ENCODE data around the gene CEACAM8.

DNA sequence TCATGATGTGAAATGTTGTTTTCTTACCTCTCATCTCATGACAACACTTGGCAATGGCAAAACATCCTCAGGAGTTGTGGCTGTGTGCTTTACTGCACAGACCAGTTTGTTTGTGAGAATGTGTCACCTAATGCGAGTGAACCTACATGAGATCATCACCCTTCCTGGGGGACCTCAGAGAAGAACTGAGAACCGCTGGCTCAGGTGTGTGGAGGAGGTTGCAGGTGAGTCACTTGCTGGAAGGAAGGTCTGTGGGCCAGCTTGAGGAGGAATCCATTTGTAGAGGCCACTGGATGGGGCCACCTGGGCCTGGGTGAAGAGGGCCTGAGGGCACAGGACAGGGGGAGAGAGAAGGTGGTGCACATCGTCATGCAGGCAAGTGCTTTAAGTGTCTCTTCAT lies 63.4 kb downstream of the CEACAM8 start:
- TF ChIP-seq, protein P1, sequence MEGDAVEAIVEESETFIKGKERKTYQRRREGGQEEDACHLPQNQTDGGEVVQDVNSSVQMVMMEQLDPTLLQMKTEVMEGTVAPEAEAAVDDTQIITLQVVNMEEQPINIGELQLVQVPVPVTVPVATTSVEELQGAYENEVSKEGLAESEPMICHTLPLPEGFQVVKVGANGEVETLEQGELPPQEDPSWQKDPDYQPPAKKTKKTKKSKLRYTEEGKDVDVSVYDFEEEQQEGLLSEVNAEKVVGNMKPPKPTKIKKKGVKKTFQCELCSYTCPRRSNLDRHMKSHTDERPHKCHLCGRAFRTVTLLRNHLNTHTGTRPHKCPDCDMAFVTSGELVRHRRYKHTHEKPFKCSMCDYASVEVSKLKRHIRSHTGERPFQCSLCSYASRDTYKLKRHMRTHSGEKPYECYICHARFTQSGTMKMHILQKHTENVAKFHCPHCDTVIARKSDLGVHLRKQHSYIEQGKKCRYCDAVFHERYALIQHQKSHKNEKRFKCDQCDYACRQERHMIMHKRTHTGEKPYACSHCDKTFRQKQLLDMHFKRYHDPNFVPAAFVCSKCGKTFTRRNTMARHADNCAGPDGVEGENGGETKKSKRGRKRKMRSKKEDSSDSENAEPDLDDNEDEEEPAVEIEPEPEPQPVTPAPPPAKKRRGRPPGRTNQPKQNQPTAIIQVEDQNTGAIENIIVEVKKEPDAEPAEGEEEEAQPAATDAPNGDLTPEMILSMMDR (IDR thresholded peaks at IDR 0.05; ENCODE audit: low read depth, low read length, poor library complexity, severe bottlenecking) = no peak
- no peak for TF ChIP-seq EZH2phosphoT487 (IDR thresholded peaks at IDR 0.05; ENCODE audit: borderline replicate concordance, low read length)

All from DOHH2 (cell line).